B cell (primary cell): ENCODE results near the gene MTFR1L. TPM values are rescaled to one million over a fixed set of nuclear protein-coding genes. Genes with fewer than 3 reads are reported as not detected.

ENCODE experiments used
- ATAC-seq: fragments of 200-7000 bp; cut with Tn5 transposase; one replicate; pipeline ENCODE4 v1.10.0; 2021; ENCODE audit warnings: low read depth, mild to moderate bottlenecking, moderate number of reproducible peaks, moderate library complexity
- CTCF ChIA-PET: fragments of 350-600 bp; sonication (Branson Sonifier 250); formaldehyde crosslinking; loops from one replicate; lab custom pipeline; 2021; ENCODE audit warnings: antibody characterized with exemption, inconsistent platforms; lab: Charles Lee
- POLR2A ChIA-PET: fragments of 350-600 bp; sonication (Branson Sonifier 250); formaldehyde crosslinking; loops from one replicate; lab custom pipeline; 2021; ENCODE audit warnings: antibody characterized with exemption; lab: Charles Lee
- DNase-seq: peaks from one replicate; pipeline ENCODE4 v3.0.0; 2013
- H2AFZ ChIP-seq: 2 replicates; pipeline ENCODE4 v1.6.1; 2012; ENCODE audit warnings: mild to moderate bottlenecking, low read depth, low read length; ENCODE audit not compliant: insufficient read depth, poor library complexity, severe bottlenecking
- H3K27ac ChIP-seq, 2 donors: 1 replicate in 1 of 2; 2 replicates in 1 of 2; pipeline ENCODE4 v1.5.1; 2012 to 2013; ENCODE audit warnings: low read length in 2 of 2, mild to moderate bottlenecking in 2 of 2, moderate library complexity in 1 of 2
- H3K27me3 ChIP-seq, 4 experiments: fragments of 200-600 bp in 1 of 4; sonication (generic) in 1 of 4; replicated peaks in 1 of 4; 1 replicate in 2 of 4; 2 replicates in 2 of 4; pipeline versions ENCODE4 v1.6.1 to v1.7.0; 2013 to 2016; ENCODE audit warnings: low read length in 3 of 4, mild to moderate bottlenecking in 2 of 4, mixed read lengths in 1 of 4, moderate library complexity in 1 of 4; ENCODE audit not compliant: insufficient read depth in 4 of 4, control insufficient read depth in 3 of 4; ENCODE audit errors: control extremely low read depth in 1 of 4
- H3K36me3 ChIP-seq, 2 experiments: replicated peaks in 1 of 2; 1 replicate in 1 of 2; 2 replicates in 1 of 2; pipeline versions ENCODE4 v1.6.1 to v1.7.1; 2013; ENCODE audit warnings: low read length in 1 of 2; ENCODE audit not compliant: insufficient read depth in 2 of 2, control insufficient read depth in 1 of 2; ENCODE audit errors: control extremely low read depth in 1 of 2, extremely low read depth in 1 of 2
- H3K4me1 ChIP-seq, 2 donors: fragments of 200-600 bp in 1 of 2; sonication (generic) in 1 of 2; 1 replicate in 1 of 2; 2 replicates in 1 of 2; pipeline versions ENCODE4 v1.5.1 to v1.6.1; 2013 to 2017; ENCODE audit warnings: low read length in 2 of 2; ENCODE audit not compliant: control insufficient read depth in 2 of 2, insufficient read depth in 2 of 2
- H3K4me2 ChIP-seq: replicated peaks from 2 replicates; pipeline ENCODE3; 2012; ENCODE audit warnings: mild to moderate bottlenecking, low read depth, low read length; ENCODE audit not compliant: poor library complexity, severe bottlenecking
- H3K4me3 ChIP-seq, 5 experiments: fragments of 200-600 bp in 1 of 5; sonication (generic) in 1 of 5; 1 replicate in 3 of 5; 2 replicates in 2 of 5; pipeline versions ENCODE4 v1.5.1 to v1.7.0; 2011 to 2016; ENCODE audit warnings: low read length in 4 of 5, mild to moderate bottlenecking in 4 of 5, low read depth in 2 of 5, control low read depth in 1 of 5, moderate library complexity in 1 of 5; ENCODE audit not compliant: insufficient read depth in 1 of 5; ENCODE audit errors: control extremely low read depth in 1 of 5, extremely low read depth in 1 of 5
- H3K79me2 ChIP-seq: fragments of 200-600 bp; sonication (generic); one replicate; pipeline ENCODE4 v1.6.0; 2016; ENCODE audit warnings: low read length; ENCODE audit not compliant: control insufficient read depth, insufficient read depth
- H3K9ac ChIP-seq: fragments of 200-600 bp; sonication (generic); 2 replicates; pipeline ENCODE4 v1.6.1; 2017; ENCODE audit warnings: mild to moderate bottlenecking, low read length, moderate library complexity
- H3K9me3 ChIP-seq, 3 donors: one replicate each; pipeline versions ENCODE4 v1.6.1 to v1.7.1; 2013; ENCODE audit warnings: low read length in 2 of 3; ENCODE audit not compliant: control insufficient read depth in 2 of 3, insufficient read depth in 1 of 3; ENCODE audit errors: control extremely low read depth in 1 of 3
- H4K20me1 ChIP-seq: 2 replicates; pipeline ENCODE4 v1.6.0; 2012; ENCODE audit warnings: mild to moderate bottlenecking, low read length; ENCODE audit not compliant: insufficient read depth, control insufficient read depth, poor library complexity, severe bottlenecking
- H3K27ac Mint-ChIP-seq: one replicate; pipeline ENCODE4 v1.8.0; 2021; ENCODE audit warnings: mixed read lengths
- H3K27me3 Mint-ChIP-seq: one replicate; pipeline ENCODE4 v1.8.0; 2021; ENCODE audit warnings: mixed read lengths
- H3K4me1 Mint-ChIP-seq: one replicate; pipeline ENCODE4 v1.8.0; 2021; ENCODE audit warnings: mixed read lengths
- H3K4me3 Mint-ChIP-seq: one replicate; pipeline ENCODE4 v1.8.0; 2021; ENCODE audit warnings: mixed read lengths
- H3K9me3 Mint-ChIP-seq: one replicate; pipeline ENCODE4 v1.8.0; 2022; ENCODE audit warnings: mixed read lengths; ENCODE audit not compliant: insufficient read depth
- CTCF ChIP-seq: fragments of 200-600 bp; IDR thresholded peaks from one replicate; pipeline ENCODE4 v1.8.0; 2022; ENCODE audit warnings: antibody characterized with exemption, mild to moderate bottlenecking
- EZH2 ChIP-seq: IDR thresholded peaks from 2 replicates; pipeline ENCODE4 v1.6.1; 2012; ENCODE audit warnings: borderline replicate concordance, low read depth, mild to moderate bottlenecking, moderate library complexity, low read length; ENCODE audit not compliant: insufficient read depth, poor library complexity, severe bottlenecking
- WGBS: methylation state at CpG from one replicate; pipeline ENCODE4 v1.1.5; 2013; ENCODE audit warnings: missing lambda C conversion rate; ENCODE audit not compliant: insufficient coverage; 5-methylcytosine and 5-hydroxymethylcytosine counted together
- intact Hi-C: fragments of 100-400 bp; cut with micrococcal nuclease; formaldehyde crosslinking; loops from one replicate; pipeline ENCODE4 v1.10.0; 2022
- polyA plus RNA-seq: library from polyadenylated mRNA; depleted of rRNA; stranded (reverse); fragments of >200 nt; gene quantifications from 2 replicates; pipeline ENCODE4 v1.2.3, GENCODE V29; 2012
- total RNA-seq, 2 donors: library from RNA; stranded (reverse); fragments of 120-200 nt in 1 of 2; gene quantifications; 1 replicate in 1 of 2; 2 replicates in 1 of 2; pipeline versions ENCODE4 v1.2.3 to v1.2.4, GENCODE V29; 2013 to 2022

MTFR1L gene
- total and polyA plus RNA-seq, 2 donors (not counting 1 experiment from before 2014, with no cell fraction given): 41.5 to 44.6 TPM

GRCh38 chr1:25786887-25787759 is 32.6 kb upstream of the MTFR1L start:
- ATAC-seq (no peak), DNase-seq (no peak)
- Histone ChIP-seq H3K9me3 (no peaks in the 10 kb centered on the region), H3K4me2 (no peak overlapping the region), H3K79me2 (no peaks in the 10 kb centered on the region), H3K9ac (no peak overlapping the region), H3K4me3 (no peak overlapping the region), H3K4me1 (no peaks in the 10 kb centered on the region), H4K20me1 (no peaks in the 10 kb centered on the region), H3K27ac (no peak overlapping the region), H2AFZ (no peak overlapping the region), H3K36me3 (no peaks in the 10 kb centered on the region), H3K27me3 (peaks cover 0 to 4% (median 0%) of the 10 kb centered on the region in 4 experiments)
- Mint-ChIP-seq H3K4me1 (no peaks in the 10 kb centered on the region), H3K9me3 (no peaks in the 10 kb centered on the region), H3K27ac (no peak overlapping the region), H3K27me3 (peaks cover 16% of the 10 kb centered on the region), H3K4me3 (no peak overlapping the region)
- intact Hi-C loops: no loop called here
- POLR2A ChIA-PET: no interaction called here
- TF ChIP-seq EZH2 (no peak), CTCF (no peak)
- 88% methylated on average over 5 of the region's 11 CpGs for WGBS
- CTCF ChIA-PET: interaction anchor here (0.9 to 2.1 kb wide), 2 partner anchors 23 to 73 kb away, joined by 4 to 9 read pairs; no protein-coding TSS in a partner anchor

DNA sequence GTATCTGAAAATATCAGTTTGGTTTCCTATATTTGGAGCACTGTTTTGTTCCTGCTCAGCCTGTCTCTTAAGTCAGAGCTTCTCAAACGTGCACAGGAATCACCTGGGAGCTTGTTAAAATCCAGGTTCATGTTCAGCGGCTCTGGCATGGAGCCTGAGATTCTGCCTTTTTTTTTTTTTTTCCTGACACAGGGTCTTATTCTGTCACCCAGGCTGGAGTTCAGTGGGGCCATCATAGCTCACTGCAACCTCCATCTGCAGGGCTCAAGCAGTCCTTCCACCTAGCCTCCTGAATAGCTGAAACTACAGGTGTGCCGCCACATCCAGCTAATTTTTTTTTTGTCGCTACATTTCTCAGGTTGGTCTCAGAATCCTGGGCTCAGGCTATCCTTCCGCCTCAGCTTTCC is 32.0 kb upstream of the MTFR1L start:
- TF ChIP-seq EZH2 (no peak), CTCF (no peak)
- Mint-ChIP-seq H3K27ac (no peak overlapping the region), H3K27me3 (peaks cover 16% of the 10 kb centered on the region), H3K9me3 (no peaks in the 10 kb centered on the region), H3K4me3 (no peak overlapping the region), H3K4me1 (no peaks in the 10 kb centered on the region)
- H3K9ac ChIP-seq: no peak overlapping the region
- no peaks in the 10 kb centered on the region for H3K27me3 ChIP-seq
- H3K36me3 ChIP-seq: no peaks in the 10 kb centered on the region
- intact Hi-C loops: no loop called here
- ATAC-seq: no peak
- DNase-seq: no peak
- 94% methylated on average over 5 of the region's 5 CpGs for WGBS
- POLR2A ChIA-PET: no interaction called here
- H4K20me1 ChIP-seq: no peaks in the 10 kb centered on the region
- no peak overlapping the region for H3K27ac ChIP-seq
- H3K4me2 ChIP-seq: no peak overlapping the region
- no peaks in the 10 kb centered on the region for H3K4me1 ChIP-seq
- no peaks in the 10 kb centered on the region for H3K79me2 ChIP-seq
- H3K4me3 ChIP-seq: no peak overlapping the region
- CTCF ChIA-PET: interaction anchor here (0.9 to 2.1 kb wide), 2 partner anchors 22 to 74 kb away, joined by 4 to 9 read pairs; no protein-coding TSS in a partner anchor
- H2AFZ ChIP-seq: no peak overlapping the region
- no peaks in the 10 kb centered on the region for H3K9me3 ChIP-seq
